ENCODE data around the gene PAM16.

The PAM16 gene

DNA sequence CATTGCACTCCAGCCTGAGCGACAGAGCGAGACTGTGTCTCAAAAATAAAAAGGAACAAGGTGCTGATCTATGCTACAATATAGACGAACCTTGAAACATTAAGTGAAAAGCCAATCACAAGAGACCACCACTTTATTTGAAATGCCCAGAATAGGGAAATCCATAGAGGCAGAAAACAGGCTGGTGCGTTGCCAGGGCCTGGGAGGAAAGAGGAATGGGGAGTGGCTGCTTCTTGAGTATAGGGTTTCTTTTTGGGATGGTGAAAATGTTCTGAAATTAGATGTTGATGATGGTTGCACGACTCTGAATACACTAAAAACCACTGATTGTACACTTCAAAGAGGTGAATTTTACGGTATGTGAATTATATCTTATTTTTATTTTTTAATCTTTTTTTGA is 55.5 kb downstream of the PAM16 start:
- H3K4me3 ChIP-seq (replicated peaks; ENCODE audit: low read depth, low read length), result no peak overlapping the region
- TF ChIP-seq, protein P1, sequence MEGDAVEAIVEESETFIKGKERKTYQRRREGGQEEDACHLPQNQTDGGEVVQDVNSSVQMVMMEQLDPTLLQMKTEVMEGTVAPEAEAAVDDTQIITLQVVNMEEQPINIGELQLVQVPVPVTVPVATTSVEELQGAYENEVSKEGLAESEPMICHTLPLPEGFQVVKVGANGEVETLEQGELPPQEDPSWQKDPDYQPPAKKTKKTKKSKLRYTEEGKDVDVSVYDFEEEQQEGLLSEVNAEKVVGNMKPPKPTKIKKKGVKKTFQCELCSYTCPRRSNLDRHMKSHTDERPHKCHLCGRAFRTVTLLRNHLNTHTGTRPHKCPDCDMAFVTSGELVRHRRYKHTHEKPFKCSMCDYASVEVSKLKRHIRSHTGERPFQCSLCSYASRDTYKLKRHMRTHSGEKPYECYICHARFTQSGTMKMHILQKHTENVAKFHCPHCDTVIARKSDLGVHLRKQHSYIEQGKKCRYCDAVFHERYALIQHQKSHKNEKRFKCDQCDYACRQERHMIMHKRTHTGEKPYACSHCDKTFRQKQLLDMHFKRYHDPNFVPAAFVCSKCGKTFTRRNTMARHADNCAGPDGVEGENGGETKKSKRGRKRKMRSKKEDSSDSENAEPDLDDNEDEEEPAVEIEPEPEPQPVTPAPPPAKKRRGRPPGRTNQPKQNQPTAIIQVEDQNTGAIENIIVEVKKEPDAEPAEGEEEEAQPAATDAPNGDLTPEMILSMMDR (IDR thresholded peaks at IDR 0.05; ENCODE audit: low read depth, low read length, missing control alignments), result no peak
- no peak for DNase-seq (ENCODE audit: extremely low read depth, low read depth)

DNA sequence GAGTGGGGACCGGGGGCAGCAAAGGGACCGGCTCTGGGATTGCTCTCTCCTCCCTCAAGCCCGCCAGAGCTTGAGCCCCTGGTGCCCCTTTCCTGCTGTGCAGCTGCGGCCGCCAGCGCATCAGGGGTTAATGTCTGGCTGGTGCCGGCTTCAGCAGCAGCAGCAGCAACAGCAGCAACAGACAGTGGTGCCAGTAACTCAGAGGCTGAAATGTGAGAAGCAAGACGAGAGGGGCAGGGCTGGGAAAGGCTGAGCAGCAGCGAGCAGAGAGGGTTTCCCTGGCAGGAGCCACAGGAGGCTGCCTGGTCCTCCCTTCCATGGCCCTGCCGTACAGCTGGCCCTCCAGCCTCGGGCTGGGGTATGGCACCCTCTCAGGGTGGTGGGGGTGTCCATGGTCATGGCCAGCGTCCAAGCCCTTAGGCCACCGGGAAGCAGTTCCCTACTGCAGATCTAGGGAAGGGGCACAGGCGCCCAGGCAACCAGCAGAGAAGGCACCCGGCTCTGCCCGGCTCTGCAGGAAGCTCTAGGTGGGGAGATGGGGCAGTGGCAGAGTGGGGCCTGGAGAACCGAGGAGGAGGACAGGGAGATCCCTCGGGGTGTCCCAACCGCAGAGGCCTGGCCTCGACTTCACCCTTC is 57.2 kb downstream of the PAM16 start:
- DNase-seq (ENCODE audit: extremely low read depth, low read depth), result no peak
- TF ChIP-seq, protein P1 (IDR thresholded peaks at IDR 0.05; ENCODE audit: low read depth, low read length, missing control alignments), result no peak
- no peak overlapping the region; the same call in 1 of the 2 replicates for H3K4me3 ChIP-seq (replicated peaks; ENCODE audit: low read depth, low read length)

DNA sequence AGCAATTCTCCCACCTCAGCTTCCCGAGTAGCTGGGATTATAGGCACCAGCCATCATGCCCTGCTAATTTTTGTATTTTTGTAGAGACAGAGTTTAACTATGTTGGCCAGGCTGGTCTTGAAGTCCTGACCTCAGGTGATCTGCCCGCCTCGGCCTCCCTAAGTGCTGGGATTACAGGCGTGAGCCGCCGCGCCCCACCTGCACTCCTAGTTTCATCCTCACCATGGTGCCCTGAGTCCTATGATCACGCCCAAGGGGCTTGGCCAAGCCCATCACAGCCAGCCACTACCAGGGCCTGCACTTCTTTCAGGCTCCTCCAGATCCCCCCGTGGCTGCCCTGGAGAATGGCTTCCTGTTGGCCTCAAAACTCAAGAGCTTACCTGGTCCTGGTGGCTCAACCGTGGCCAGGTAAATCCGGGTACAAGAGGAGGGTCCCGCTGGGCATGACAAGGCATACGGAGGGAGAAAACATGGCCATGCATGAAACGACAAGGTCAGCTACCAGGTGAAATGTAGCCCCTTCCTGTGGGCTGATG is 57.9 kb downstream of the PAM16 start:
- TF ChIP-seq, protein P1 (IDR thresholded peaks at IDR 0.05; ENCODE audit: low read depth, low read length, missing control alignments), result no peak
- DNase-seq (ENCODE audit: extremely low read depth, low read depth), result no peak
- H3K4me3 ChIP-seq (replicated peaks; ENCODE audit: low read depth, low read length), result no peak overlapping the region

DNA sequence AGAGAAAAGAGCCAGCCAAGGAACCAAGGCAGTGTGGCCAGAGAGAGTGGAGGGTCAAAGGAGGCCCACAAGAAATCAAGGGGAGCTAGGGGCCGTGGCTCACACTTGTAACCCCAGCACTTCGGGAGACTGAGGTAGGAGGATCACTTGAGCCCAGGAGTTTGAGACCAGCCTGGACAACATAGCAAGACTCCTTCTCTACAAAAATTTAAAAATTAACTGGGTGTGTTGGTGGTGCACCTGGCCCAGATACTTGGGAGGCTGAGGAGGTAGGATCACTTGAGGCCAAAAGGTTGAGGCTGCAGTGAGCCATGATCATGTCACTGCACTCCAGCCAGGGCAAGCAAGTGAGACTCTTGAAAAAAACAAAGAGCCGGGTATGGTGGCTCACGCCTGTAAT is 59.4 kb downstream of the PAM16 start:
- TF ChIP-seq, protein P1 (IDR thresholded peaks at IDR 0.05; ENCODE audit: low read depth, low read length, missing control alignments), result no peak
- H3K4me3 ChIP-seq (replicated peaks; ENCODE audit: low read depth, low read length), result no peak overlapping the region
- no peak for DNase-seq (ENCODE audit: extremely low read depth, low read depth)
